ENCODE results near the gene RPL23. TPM values are rescaled to one million over a fixed set of nuclear protein-coding genes. Genes with fewer than 3 reads are reported as not detected.

RPL23 gene
- 1,829 TPM for total RNA-seq (ENCODE audit: insufficient read depth, low replicate concordance)

DNA sequence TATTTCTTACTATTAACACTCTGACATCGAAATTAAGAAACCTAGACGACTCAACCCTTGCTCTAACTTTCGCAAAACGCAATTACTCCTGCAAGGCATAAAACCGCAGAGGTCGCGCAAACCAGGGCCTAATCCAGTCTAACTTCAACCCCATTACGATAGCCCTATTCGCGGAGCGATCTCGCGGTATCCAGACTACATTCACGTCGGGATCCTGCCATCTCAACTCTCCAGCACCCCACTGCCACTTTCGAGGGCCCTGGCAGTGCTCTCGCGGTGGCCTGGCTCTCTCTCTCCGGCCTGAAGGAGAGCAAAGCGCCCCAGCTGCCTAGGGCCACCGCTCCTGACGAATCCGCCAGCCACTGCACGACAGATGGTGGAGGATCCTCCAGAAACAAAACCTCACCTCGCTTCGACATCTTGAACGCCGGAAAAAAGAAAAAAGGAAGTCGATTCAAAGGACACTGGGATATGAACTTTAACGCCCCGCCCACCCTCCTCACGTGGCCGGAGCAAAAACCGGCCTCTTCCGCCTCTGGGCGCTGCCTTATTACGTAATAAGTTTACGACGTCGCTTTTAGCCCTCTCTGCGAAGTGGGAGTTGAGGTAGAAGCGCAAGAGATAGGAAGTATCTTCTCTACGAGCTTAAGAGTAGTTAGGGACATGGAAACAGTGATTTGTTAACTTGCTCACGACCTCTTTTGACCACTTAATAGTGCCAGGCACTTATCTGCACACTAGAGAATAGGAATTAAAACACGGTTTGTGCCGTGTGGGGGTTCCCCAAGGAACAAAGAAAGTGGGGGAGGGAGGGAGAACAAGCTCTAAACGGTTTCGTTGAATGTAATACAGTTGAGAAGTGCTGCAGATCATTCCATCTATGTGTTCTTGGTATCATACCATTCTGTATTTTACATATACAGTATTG, at the start of gene RPL23:
Gene RPL23 (minus strand): TSS at position 430 of the 928 bp plus-strand sequence. CDS start 11 bp downstream, at position 419.
- DNase-seq (ENCODE audit: low spot score): peak; percentile 99

DNA sequence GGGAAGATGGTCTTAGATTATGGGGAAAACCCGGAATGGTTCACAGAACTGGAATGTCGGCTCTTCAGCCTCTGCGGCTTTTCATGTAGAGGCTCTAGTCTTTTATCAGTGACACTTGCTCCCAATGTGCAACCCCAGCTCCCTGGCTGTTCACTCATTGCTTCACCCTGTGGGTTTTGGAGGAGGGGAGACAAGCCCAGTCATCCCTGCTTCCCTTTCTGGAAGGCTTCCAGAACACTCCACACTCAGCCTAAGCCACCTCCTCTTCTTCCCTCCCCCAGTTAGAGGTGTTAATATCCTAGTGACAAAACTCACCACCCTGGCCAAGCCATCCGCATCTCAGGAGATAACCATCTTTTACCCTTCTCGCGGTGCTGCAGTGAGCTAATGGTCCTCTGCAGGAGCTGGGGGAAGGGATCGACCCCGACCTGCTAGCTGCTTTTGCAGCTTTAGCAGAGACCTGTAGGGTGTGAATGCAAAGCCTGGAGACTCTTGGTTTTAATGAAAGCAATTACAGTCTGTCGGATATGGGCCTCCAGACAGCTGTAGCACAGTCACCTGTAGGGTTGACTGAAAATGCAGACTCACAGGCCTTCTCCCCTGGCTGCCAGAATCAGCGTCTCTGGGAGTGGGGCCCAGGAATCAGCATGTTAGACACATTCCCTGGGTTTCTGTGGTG, 47.6 kb upstream of the RPL23 start:
- DNase-seq (ENCODE audit: low spot score): peak; percentile 82

DNA sequence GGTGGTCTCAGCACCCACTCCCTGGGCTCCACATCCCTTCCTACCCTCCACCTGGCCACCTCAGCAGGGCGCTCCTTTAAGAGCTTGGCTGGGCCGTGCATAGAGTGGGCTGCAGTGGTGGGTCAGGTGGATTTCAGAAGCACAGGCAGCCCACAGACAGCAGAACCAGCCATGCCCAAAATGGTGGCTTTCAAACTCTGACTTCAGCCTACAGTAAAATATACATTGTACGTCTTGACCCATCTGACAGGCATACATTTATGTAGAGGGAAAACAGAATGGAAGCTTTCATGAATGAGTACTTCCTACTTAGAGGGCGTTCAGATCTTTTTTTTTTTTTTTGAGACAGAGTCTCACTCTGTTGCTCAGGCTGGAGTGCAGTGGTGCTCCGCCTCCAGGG, 45.9 kb upstream of the RPL23 start:
- DNase-seq (ENCODE audit: low spot score): no peak

DNA sequence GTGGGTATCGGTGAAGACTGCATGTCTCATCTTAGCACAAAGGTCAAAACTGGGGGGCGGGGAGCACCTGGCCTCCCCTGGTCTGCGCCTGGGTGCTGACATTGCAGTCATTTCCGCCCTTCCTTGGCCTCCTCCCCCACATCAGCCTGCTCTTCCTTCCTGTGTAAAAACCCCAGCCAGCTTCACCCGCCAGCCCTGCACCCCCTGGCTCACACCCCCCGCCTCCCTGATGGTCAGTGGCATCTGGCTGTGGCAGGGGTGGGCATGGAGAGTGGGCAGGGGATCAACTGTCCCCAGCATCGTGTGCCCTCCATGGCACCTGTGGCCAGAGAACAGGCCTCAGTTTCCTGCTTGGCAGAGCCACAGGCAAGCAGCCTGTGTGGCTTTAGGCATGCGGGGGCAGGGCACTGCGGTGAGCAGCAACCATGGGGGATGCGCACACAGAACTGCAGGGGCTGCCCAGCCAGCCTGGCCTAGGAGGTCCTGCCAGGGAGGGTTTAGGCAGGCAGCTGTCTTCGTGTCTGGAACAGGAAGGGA, 45.4 kb upstream of the RPL23 start:
- DNase-seq (ENCODE audit: low spot score): no peak

DNA sequence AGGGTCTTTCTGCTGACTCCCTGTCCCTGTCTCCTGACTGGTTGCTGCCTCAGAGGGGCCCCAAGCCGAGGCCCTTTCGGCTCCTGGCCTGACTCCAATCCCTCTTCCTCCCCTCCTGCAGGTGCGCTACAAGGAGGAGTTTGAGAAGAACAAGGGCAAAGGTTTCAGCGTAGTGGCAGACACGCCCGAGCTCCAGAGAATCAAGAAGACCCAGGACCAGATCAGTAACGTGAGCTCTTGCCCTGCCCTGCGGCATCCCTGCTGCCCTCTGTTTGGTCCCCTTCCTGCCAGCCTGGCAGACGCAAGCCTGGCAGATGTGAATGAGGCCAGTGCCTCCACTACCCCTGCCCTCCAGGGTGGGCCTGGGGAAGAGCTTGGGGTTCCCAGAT, 44.8 kb upstream of the RPL23 start:
- DNase-seq (ENCODE audit: low spot score): no peak

DNA sequence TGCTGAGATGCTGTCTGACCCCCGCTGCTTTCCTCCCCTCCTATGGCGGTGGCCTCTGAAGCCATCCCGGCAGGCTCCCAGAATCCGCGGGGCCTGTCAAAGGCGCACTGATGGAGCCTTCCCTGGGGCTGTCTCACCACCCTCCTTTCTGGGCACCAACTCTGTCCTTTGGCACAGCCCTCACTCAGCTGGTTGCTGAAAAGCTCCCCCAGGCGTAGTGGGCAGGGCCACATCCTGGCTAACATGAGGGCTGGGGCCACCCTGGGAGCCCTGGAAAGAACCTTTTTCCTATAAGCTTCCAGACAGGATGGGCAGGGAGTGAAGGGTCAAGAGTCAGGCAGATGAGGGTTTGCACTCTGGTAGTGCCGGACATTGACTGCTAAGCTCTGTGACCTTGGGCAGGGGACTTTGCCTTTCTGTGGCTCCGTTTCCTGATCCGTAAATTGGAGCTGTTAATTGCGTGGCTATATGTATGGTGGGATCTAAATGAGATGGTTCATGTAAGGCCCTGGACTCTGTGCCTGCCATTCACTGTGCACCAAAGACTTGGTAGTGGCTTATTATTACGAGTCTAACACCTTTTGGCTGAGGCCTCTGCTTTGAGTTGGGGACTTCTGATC, 44.3 kb upstream of the RPL23 start:
- no peak for DNase-seq (ENCODE audit: low spot score)

DNA sequence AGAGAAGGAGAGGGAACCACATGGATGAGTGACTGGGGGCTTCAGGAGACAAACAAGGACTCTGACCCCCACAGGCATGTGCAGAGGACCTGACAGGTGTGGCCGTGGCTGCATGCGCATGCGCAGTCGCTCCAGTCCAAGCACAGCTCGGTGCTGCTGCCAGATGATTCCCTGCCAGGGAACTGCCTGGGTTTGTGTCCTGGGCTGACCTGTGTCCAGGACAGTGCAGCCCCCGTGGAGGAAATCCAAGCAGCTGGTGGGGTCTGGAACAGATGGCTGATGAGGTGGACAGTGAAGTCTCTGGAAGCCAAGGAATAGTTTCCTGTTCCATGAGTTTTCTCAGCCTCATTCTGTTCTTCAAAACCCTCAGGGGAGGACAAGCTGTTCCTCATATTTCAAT, 43.7 kb upstream of the RPL23 start:
- DNase-seq (ENCODE audit: low spot score): no peak

DNA sequence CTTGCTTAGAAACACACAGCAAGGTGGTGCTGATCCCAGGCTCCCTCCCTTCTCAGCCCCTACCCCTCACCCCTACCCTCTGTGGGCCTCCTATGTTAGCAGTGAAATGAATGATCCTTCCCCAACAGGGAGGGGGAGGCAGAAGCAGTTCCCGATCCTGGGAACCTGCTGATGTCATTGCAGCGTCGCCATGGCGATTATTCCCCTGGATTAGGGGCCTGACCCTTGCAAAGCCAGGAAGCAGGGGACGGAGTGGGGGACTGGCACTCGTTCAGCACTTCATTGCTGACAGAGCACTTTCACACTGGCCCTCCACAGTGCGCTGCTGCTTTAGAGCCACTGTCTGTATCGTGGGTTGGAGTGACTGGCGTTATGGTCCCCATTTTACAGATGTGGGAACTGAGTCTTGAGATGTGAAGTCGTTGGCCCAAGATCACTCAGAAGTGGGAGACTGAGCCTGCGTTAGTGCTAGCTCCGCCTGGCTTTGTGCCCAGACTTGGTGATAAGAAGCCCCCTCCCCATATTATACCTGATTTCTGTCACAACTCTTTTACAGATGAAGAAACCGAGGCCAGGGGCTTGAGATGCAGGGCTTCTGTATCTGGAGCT, 42.9 kb upstream of the RPL23 start:
- peak; percentile 75 for DNase-seq (ENCODE audit: low spot score)

DNA sequence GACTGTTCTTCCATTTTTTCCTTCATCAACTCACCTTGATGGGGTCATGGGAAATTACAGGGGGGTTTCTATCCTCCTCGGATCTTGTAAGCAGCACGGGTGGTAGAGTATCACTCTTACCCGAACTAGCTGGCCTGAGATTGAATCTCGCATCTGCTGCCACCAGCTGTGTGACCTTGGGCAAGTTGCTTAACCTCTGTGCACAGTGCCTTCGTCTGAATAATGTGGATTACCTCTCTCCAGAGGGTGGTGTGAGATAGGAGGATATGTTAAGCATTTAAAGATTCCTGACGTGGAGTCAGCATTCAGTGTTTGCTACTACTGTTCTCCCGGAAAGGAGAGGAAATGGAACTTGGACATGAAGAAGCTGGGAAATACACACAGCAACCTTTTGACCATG, 40.8 kb upstream of the RPL23 start:
- DNase-seq (ENCODE audit: low spot score): no peak

DNA sequence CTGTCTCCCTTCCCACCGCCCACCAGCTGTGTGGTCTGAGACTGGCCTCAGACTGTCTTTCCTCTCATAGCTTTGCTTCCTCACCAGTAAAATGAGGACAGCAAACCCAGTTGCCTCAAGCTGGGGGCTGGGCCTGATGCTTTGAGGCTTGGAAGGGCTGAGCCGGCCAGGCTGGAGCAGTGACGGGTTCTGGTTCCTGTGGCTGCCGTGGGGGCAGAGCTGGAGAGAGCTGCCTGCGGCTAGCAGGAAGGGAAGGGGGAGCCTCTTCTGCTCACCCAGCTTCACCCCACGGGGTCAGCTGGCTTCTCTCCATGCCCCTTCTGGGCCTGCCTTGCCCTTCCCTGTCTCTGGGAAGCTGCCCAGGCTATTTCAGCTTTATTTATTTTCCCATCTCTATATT, 40.1 kb upstream of the RPL23 start:
- DNase-seq (ENCODE audit: low spot score): peak; percentile 47

DNA sequence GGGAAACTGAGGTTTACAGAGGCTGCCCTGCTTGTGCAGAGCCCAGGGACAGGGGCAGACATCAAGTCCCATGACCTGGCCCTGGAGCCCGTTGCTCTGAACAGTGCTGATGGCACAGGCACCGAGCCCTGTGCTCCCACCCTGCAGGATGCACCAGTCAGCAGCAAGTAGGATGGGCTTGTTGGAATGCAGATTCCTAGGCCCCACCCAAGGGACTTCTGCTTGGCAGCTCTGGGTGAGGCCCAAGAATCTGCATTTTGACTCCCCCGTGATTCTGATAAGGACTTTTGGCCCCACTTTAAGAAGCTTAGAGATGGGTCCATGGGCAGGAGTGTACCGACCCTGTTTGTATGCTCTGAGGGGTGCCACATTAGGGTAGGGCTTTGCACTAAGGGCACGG, 39.6 kb upstream of the RPL23 start:
- no peak for DNase-seq (ENCODE audit: low spot score)

DNA sequence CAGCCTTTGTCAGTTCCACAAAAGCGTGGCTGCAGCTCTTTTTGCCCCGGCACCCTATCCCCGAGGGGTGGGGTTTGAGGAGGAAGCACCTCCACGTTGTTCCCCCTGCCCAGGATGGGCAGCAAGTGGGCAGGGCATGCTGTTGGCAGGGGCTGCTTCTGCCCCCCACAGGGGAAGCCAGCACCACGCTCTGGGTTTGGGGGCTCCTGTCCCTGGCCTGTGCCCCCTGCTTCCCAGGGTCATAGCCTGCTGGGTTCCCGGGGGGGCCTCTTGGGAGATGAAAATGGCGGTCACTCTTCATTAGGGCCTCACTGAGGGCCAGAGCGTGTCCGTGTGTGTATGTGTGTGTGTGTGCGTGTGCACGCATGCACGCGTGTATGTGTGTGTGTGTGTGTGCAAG, 39.1 kb upstream of the RPL23 start:
- DNase-seq (ENCODE audit: low spot score): no peak

DNA sequence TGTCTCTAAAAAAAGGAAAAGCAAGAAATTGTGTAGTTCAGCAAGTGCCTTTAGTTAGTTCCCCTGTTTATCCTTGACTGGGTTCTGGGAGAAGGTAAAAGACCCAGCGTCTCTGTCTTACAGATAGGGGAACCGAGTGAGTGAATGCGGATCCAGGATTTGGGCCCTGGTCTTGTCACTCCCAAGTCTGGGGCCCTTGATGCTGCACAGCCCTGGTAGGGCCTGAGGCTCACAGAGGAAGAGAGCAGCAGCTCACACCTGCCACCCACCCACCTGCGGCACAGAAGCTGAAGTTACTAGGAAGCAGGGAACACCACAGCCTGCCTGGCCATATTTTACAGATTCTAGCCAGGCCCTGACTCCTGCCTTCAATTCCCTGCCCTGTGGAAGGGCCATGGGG, 38.6 kb upstream of the RPL23 start:
- no peak for DNase-seq (ENCODE audit: low spot score)

DNA sequence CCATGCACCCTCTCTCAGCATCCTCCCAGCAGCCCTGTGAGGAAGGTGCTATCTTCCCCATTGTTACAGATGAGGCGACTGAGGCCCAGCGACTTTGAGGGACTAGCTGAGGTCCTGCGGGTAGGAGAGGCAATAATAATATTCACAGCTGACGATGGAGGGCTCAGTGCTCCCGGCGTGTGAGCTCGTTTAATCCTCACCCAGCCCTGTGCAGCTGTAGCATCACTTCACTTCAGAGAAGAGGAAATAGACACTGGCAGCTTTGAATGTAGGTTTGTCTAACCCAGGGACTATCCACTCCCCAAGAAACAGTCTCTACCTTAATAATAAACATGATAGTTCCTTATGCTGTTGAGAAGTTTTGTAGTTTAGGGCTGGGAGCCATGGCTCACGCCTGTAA, 37.9 kb upstream of the RPL23 start:
- DNase-seq (ENCODE audit: low spot score): no peak

DNA sequence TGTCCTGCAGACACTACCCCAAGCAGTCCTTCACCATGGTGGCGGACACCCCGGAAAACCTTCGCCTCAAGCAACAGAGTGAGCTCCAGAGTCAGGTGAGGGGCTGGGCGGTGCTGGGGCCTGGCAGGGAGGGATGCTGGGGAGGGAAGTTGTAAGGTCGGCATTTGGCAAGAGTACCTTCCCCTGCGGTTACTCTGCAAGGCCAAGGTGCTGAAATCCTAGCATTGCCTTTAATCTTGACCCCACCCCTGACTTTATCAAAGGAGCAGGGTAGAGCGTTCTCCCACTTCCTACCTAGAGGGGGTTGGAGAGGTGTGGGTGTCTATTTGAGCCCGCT, 36.9 kb upstream of the RPL23 start:
- DNase-seq (ENCODE audit: low spot score): no peak

DNA sequence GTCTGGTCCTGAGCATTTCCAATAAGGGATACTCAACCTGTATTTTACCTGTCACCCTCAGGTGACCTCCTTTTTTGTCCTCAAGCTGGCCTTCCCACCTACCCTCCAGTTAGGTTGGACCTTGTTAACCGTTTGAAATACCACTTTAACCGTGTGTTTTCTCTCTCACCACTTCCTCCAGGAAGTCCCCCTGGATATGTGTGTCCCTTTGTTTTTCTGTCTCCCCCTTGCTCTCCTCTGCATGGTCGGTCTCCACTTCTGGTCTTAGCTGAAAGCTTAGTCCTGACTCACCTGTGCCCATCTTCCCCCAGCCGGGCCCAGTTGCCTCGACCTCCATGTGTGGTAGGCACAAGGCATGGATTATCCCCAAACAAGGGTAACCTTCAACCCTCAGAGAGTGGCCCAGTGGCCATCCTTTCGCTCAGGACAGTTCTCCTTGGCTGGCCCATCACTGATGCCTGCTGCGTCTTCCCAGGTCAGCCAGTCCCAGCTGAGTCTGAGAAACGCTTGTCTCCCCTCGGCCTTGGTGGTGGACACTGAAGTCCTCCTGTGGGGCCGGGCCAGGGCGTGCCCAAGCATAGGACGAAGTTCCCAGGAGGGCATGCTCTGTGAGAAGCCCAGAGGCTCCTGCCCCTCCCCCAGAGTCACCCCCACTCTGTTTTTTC, 36.4 kb upstream of the RPL23 start:
- no peak for DNase-seq (ENCODE audit: low spot score)

DNA sequence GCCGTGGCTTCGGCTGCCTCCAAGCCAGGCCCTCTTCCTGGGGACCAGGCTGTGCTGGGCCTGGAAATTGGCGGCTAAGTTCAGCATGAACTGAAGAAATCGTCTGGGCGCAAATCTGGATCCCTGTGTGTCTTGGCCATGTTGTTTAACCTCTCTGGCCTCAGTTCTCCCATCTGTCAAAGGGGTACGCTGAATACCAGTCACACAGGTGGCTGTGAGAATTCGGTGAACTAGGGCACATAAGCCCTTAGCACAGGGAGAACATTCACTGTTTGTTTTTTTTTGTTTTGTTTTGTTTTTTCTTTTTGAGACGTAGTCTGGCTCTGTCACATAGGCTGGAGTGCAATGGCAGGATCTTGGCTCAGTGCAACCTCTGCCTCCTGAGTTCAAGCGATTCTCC, 35.3 kb upstream of the RPL23 start:
- no peak for DNase-seq (ENCODE audit: low spot score)

DNA sequence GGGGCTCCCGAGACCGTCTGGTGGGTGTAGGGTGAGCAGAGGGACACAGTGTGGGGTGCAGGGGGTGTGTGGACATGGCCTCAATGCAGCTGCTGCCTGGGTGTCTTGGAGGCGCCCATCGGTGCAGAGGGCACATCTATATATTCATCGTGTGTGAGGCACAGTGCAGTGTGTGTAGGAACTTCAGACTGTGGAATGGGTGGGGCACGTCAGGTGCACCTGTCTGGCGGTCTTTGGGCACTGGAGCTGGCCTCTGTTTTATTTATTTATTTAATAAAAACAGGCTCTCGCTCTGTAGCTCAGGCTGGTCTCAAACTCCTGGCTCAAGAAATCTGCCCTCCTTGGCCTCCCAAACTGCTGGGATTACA, 33.1 kb upstream of the RPL23 start:
- DNase-seq (ENCODE audit: low spot score): no peak

DNA sequence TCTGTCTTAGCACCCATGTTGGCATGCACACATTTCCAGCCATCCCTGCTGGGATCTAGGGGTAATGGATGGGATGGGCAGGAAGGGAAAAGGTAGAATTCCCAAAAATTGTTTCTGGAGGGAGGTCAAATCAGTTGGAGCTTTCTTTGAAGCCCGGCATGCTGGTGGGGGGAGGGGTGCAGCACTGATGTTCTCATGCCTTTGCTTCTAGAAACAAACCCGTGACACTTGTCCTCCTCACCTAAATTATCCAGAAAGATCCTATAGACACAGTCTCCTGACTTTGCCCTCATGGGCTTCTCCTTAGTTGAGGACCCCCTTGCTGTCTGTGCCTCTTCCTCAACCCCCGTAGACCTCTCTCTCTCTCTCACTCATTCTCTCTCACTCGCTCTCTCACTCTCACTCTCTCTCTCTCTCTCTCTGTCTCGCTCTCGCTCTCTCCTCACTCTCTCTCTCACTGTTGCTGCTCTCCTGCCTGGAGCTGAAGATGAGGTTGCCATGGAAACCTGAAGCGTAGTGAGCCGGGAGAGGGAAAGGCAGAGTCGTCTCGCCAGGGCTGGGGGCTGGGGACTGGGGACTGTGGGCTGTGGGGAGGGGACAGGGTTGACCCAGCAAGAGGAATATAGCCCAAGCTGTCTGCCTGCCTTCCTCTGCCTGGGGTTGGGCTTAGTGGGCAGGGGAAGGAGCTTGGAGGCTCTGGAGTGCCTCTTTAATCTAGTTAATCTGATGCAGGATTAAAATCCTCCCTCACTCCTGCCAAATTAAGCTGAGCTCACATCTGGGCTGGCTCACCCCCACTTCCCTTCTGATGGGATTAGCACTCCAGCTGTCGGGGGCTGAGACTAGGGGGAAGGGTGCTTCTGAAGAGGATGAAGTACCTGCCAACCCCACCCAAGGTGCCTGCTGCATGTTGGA, 32.5 kb upstream of the RPL23 start:
- peak; percentile 65 for DNase-seq (ENCODE audit: low spot score)

DNA sequence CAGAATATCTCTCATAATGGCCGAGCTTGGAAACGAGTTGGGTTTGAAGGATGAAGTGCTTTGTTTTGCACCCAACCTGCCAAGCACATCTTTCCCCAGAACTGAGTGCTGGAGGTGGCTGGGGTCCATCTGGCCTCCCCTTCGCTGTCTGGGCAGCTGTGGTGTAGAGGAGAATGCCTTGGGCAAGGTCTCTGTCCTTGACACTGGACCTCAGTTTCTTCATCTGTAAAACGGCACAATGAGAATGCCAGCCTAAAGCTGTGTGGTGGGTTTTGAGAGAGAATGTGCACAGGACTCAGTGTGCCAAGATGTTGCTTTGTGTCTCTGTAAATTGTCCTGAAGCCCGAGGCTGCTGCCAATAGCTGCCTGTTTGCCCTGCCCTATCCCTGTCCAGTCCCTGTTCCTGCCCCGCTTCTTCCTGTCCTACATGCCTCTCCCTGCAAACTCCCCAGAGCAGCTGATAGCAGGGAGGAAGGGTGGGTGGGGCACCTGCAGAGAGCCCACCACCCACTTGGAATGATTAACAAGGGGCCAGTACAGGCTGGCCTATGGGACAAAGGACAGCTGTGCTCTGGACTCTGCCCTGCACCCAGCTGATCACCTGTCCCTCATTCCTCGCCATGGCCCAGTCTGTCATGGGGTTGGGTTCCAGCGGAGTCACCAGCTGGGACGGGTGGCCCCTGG, 31.7 kb upstream of the RPL23 start:
- no peak for DNase-seq (ENCODE audit: low spot score)
